Gastrocnemius medialis (tissue), 4 donors: ENCODE data around the gene ECM2. TPM values are rescaled to one million over a fixed set of nuclear protein-coding genes. Genes with fewer than 3 reads are reported as not detected.

Experiments used
- ATAC-seq, 2 donors: fragments of 150-250 bp; one replicate each; pipeline ENCODE4 v1.9.1; 2016
- DNase-seq, 2 donors: peaks; one replicate each; pipeline ENCODE4 v3.0.0-alpha.2; 2019
- H3K27ac ChIP-seq, 4 donors: fragments of 200-600 bp; sonication (generic); 1 replicate in 1 of 4; 2 replicates in 3 of 4; pipeline ENCODE4 v1.5.1; 2016 to 2018; ENCODE audit warnings: mild to moderate bottlenecking in 2 of 4, moderate library complexity in 1 of 4
- H3K27me3 ChIP-seq, 3 donors: fragments of 200-600 bp; sonication (generic) in 2 of 3; 1 replicate in 1 of 3; 2 replicates in 2 of 3; pipeline versions ENCODE4 v1.5.1 to v1.6.0; 2016 to 2019; ENCODE audit warnings: mild to moderate bottlenecking in 1 of 3, moderate library complexity in 1 of 3
- H3K36me3 ChIP-seq, 2 donors: fragments of 200-600 bp; sonication (generic) in 1 of 2; one replicate each; pipeline ENCODE4 v1.5.1; 2017 to 2018
- H3K4me1 ChIP-seq, 2 donors: fragments of 200-600 bp; sonication (generic) in 1 of 2; one replicate each; pipeline ENCODE4 v1.5.1; 2016 to 2017; ENCODE audit warnings: mild to moderate bottlenecking in 2 of 2
- H3K4me3 ChIP-seq, 4 donors: fragments of 200-600 bp; sonication (generic) in 3 of 4; 1 replicate in 1 of 4; 2 replicates in 3 of 4; pipeline ENCODE4 v1.5.1; 2016 to 2019; ENCODE audit warnings: mild to moderate bottlenecking in 2 of 4
- H3K9me3 ChIP-seq, 3 donors: fragments of 200-600 bp; sonication (generic) in 2 of 3; 1 replicate in 1 of 3; 2 replicates in 2 of 3; pipeline ENCODE4 v1.5.1; 2016 to 2019
- POLR2A ChIP-seq, 2 donors: fragments of 450-650 bp; IDR thresholded peaks; one replicate each; pipeline ENCODE4 v1.6.1; 2017; ENCODE audit warnings: antibody characterized with exemption in 2 of 2, mild to moderate bottlenecking in 2 of 2, moderate library complexity in 2 of 2
- in situ Hi-C, 4 donors: fragments of 200-750 bp; cut with MboI; loops; one replicate each; pipeline versions ENCODE4 v1.15.0 to v1.8.0; 2017; ENCODE audit warnings: low sequenced_read_pairs in 4 of 4
- intact Hi-C: fragments of 100-400 bp; cut with DNase I; formaldehyde crosslinking; loops from one replicate; pipeline ENCODE4 v1.15.1; 2023; ENCODE audit warnings: low total_unique reads
- total RNA-seq, 4 donors: library from RNA; depleted of rRNA; stranded (reverse); fragments of >200 nt; gene quantifications; one replicate each; pipeline versions ENCODE4 v1.1.0 to v1.2.3, GENCODE V29; 2016
- TF ChIP-seq, protein P1 (sequence below), 5 experiments: fragments of 450-650 bp in 3 of 5; fragments of 200-600 bp in 2 of 5; sonication (generic) in 2 of 5; IDR thresholded peaks in 4 of 5; conservative IDR thresholded peaks in 1 of 5; 1 replicate in 4 of 5; 2 replicates in 1 of 5; pipeline ENCODE4 v1.5.1; 2016 to 2019; ENCODE audit warnings: antibody characterized with exemption in 5 of 5, mild to moderate bottlenecking in 3 of 5, moderate library complexity in 3 of 5

The ECM2 gene
- total RNA-seq, 4 donors from 2014 or later: 1.5 to 9.7 (median 3.9) TPM

DNA sequence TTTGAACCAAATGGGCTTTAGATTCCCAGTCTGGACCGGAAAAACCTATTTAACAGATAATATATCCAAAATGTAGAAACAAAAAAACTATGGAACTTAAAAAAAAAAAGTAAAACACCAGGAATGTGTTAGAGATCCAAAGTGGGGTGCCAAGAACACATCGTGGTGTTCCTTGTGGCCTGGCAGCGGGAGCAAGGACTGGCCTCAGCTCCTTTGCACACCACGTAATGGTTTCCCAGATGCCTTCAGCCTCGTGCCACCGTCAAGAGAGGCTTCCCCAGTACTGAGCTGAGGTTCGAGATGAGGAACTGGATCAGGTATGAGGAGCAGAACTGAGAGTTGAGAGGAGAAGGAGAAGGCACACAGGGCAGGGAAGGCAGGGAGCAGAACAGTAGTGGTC lies 57.0 kb downstream of the ECM2 start:
- no peak for ATAC-seq

DNA sequence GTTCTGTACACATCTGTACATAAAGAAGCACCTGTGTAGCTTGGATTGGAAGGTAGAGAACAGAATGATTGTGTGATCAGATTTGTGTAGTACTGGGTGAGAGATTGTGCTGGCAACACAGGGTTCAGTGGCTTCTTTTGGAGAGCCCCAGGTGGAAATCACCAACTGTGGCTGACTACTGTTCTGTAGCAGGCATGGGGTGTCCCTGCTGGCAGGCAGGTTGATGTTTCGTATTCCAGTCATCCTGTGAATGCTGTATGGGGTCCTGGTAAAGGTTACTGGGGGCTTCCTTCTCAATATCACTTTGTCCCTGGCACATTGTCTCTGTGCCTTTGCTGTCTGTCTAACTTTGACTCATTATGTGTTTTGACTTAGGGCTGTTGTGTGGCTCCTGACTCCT lies 58.8 kb downstream of the ECM2 start:
- Histone ChIP-seq H3K27ac (no peak overlapping the region), H3K4me3 (no peak overlapping the region), H3K36me3 (no peaks in the 10 kb centered on the region), H3K9me3 (no peaks in the 10 kb centered on the region), H3K27me3 (no peaks in the 10 kb centered on the region), H3K4me1 (peaks cover 13 to 19% of the 10 kb centered on the region in 2 donors)
- ATAC-seq (no peak), DNase-seq (no peak)
- TF ChIP-seq, protein P1, sequence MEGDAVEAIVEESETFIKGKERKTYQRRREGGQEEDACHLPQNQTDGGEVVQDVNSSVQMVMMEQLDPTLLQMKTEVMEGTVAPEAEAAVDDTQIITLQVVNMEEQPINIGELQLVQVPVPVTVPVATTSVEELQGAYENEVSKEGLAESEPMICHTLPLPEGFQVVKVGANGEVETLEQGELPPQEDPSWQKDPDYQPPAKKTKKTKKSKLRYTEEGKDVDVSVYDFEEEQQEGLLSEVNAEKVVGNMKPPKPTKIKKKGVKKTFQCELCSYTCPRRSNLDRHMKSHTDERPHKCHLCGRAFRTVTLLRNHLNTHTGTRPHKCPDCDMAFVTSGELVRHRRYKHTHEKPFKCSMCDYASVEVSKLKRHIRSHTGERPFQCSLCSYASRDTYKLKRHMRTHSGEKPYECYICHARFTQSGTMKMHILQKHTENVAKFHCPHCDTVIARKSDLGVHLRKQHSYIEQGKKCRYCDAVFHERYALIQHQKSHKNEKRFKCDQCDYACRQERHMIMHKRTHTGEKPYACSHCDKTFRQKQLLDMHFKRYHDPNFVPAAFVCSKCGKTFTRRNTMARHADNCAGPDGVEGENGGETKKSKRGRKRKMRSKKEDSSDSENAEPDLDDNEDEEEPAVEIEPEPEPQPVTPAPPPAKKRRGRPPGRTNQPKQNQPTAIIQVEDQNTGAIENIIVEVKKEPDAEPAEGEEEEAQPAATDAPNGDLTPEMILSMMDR (IDR thresholded peaks at IDR 0.05 in 4 of 5, conservative IDR thresholded peaks at IDR 0.05 in 1 of 5): no peak
- TF ChIP-seq POLR2A (IDR thresholded peaks at IDR 0.05): no peak
- in situ Hi-C loops (no loop called here), intact Hi-C loops (no loop called here)

More for the DNA sequence above, 57.0 kb downstream of the ECM2 start:
- in situ Hi-C loops (no loop called here), intact Hi-C loops (no loop called here)
- H3K4me3 ChIP-seq: no peak overlapping the region
- no peaks in the 10 kb centered on the region for H3K27me3 ChIP-seq
- H3K36me3 ChIP-seq: no peaks in the 10 kb centered on the region
- TF ChIP-seq, protein P1 (IDR thresholded peaks at IDR 0.05 in 4 of 5, conservative IDR thresholded peaks at IDR 0.05 in 1 of 5): no peak
- TF ChIP-seq POLR2A (IDR thresholded peaks at IDR 0.05): no peak
- H3K9me3 ChIP-seq: no peaks in the 10 kb centered on the region
- H3K27ac ChIP-seq: peak overlapping the region in 2 of 4 donors; percentile 3 to 15
- DNase-seq: no peak
- H3K4me1 ChIP-seq: peaks cover 13 to 19% of the 10 kb centered on the region in 2 donors

DNA sequence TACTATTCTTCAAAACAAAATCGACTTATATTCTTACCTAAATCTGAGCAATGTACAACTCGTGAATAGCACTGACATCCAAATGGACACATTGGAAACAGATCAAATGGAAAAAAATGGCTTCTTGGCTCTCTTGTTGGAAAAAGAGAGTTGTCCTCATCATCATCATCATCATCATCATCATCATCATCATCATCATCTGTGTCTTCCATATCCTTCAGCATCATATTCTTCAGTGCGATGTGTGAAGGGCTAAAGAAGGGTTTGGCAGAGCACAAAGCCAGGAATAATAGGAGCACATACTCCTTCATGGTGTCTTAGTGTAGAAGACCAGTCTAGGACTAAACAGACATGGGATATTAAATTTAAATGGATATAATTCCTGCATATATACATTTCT lies 61.2 kb downstream of the ECM2 start:
- TF ChIP-seq, protein P1 (IDR thresholded peaks at IDR 0.05 in 4 of 5, conservative IDR thresholded peaks at IDR 0.05 in 1 of 5): no peak
- no peak for TF ChIP-seq POLR2A (IDR thresholded peaks at IDR 0.05)
- ATAC-seq (no peak), DNase-seq (no peak)
- no peaks in the 10 kb centered on the region for H3K9me3 ChIP-seq
- intact Hi-C loops: no loop called here
- peaks cover 0 to 4% of the 10 kb centered on the region in 2 donors for H3K4me1 ChIP-seq
- H3K36me3 ChIP-seq: no peaks in the 10 kb centered on the region
- H3K27me3 ChIP-seq: no peaks in the 10 kb centered on the region
- no peak overlapping the region for H3K27ac ChIP-seq
- H3K4me3 ChIP-seq: no peak overlapping the region
- in situ Hi-C loops: loop anchor here in 1 of 4 donors (25.0 kb wide), 1 partner anchor 163 kb away; no protein-coding TSS in a partner anchor

DNA sequence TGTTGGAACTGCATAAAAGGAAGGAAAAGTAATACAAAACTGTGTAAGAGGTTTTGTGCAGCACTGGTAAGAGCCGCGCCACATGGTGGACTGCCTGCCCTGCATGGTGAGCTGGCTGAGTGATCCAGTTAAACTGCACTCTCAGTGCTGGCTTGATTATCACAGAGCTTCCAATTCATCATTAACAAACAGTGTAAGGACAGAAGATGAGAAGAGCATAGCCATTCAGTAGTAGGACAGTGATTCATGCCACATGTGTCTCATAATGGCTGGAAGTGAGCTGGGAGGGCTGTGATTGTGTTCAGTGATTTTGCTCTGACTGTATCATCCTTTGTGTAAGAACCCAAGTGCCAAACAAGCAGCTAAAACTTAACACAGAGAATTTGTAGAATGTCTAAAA lies 67.6 kb downstream of the ECM2 start:
- Histone ChIP-seq H3K4me3 (no peak overlapping the region), H3K9me3 (no peaks in the 10 kb centered on the region), H3K27ac (no peak overlapping the region), H3K36me3 (no peaks in the 10 kb centered on the region), H3K4me1 (peaks cover 7 to 11% of the 10 kb centered on the region in 2 donors), H3K27me3 (no peaks in the 10 kb centered on the region)
- DNase-seq (no peak), ATAC-seq (no peak)
- TF ChIP-seq POLR2A (IDR thresholded peaks at IDR 0.05): no peak
- TF ChIP-seq, protein P1 (IDR thresholded peaks at IDR 0.05 in 4 of 5, conservative IDR thresholded peaks at IDR 0.05 in 1 of 5): no peak
- in situ Hi-C loops (loop anchor here in 1 of 4 donors (25.0 kb wide), 1 partner anchor 169 kb away; no protein-coding TSS in a partner anchor), intact Hi-C loops (no loop called here)

DNA sequence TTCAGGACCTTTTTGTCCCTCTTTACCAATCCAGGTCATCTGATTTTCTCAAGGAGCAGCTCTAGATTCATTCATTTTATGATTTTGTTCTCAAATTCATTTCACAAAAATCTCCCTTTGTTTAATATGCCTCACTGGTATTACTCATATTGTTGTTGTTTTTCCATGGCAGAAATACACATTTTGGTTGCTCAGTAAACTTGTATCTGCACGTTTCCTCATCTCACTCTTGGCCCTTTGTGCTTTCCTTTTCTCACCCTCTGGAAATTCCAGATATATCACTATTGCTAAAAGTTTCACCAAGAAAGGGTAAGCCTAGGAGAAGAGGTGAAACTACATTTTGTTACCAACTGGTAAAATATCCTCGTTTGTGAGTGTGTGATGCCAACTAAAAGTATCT lies 68.3 kb downstream of the ECM2 start:
- no peaks in the 10 kb centered on the region for H3K36me3 ChIP-seq
- in situ Hi-C loops: loop anchor here in 1 of 4 donors (25.0 kb wide), 1 partner anchor 170 kb away; no protein-coding TSS in a partner anchor
- no peak for ATAC-seq
- peaks cover 7 to 11% of the 10 kb centered on the region in 2 donors for H3K4me1 ChIP-seq
- H3K9me3 ChIP-seq: no peaks in the 10 kb centered on the region
- no peaks in the 10 kb centered on the region for H3K27me3 ChIP-seq
- no peak for DNase-seq
- no peak for TF ChIP-seq POLR2A (IDR thresholded peaks at IDR 0.05)
- TF ChIP-seq, protein P1 (IDR thresholded peaks at IDR 0.05 in 4 of 5, conservative IDR thresholded peaks at IDR 0.05 in 1 of 5): no peak
- H3K27ac ChIP-seq: no peak overlapping the region
- no peak overlapping the region for H3K4me3 ChIP-seq
- intact Hi-C loops: no loop called here
